PFSK-1 (cell line): ENCODE results near the gene TUT1.

Experiments used
- FOXP2 ChIP-seq: optimal IDR thresholded peaks from 2 replicates; pipeline ENCODE3; 2011; ENCODE audit warnings: borderline replicate concordance, control low read depth, inconsistent platforms; ENCODE audit not compliant: insufficient read depth; ENCODE audit errors: extremely low read length, extremely low read depth
- POLR2AphosphoS5 ChIP-seq: IDR thresholded peaks from 2 replicates; pipeline ENCODE4 v1.6.1; 2012; ENCODE audit warnings: low read depth, mild to moderate bottlenecking, control low read depth, low read length, moderate library complexity
- REST ChIP-seq, 2 experiments: IDR thresholded peaks; 2 replicates each; pipeline versions ENCODE4 v1.6.1 to v1.8.0; 2011 to 2012; ENCODE audit warnings: low read depth in 2 of 2, low read length in 2 of 2, control low read depth in 1 of 2, inconsistent platforms in 1 of 2, mild to moderate bottlenecking in 1 of 2, moderate library complexity in 1 of 2; ENCODE audit not compliant: insufficient read depth in 1 of 2
- SIN3A ChIP-seq: IDR thresholded peaks from 2 replicates; pipeline ENCODE4 v1.6.1; 2012; ENCODE audit warnings: mild to moderate bottlenecking, low read length, moderate library complexity, borderline replicate concordance; ENCODE audit not compliant: insufficient read depth
- TAF1 ChIP-seq: IDR thresholded peaks from 2 replicates; pipeline ENCODE4 v1.6.1; 2012; ENCODE audit warnings: low read length, control low read depth, borderline replicate concordance; ENCODE audit not compliant: insufficient read depth

Gene TUT1

DNA sequence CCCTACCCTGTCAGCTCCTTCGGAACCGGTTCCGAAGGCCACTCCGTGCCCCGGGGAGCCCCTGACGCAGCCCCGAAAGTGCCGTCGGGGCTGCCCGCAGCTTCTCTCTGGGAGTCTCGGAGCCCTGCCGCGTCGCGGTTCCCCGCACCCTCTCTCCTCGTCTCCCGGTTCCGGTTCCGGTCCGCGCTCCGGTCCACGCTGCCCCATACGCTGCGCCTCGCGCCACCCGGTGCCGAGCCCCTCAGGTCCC, 9.7 kb upstream of the TUT1 start:
- 0 out of 2 replicates have a peak, but pooled peaks have one; percentile 1 for TF ChIP-seq TAF1
- TF ChIP-seq FOXP2, result no peak
- no peak for TF ChIP-seq SIN3A
- TF ChIP-seq REST (IDR thresholded peaks at IDR 0.05; ENCODE audit: insufficient read depth in 1 of 2, low read depth in 2 of 2, low read length in 2 of 2), result no peak
- TF ChIP-seq POLR2AphosphoS5, result no peak

GRCh38 chr11:62600367-62601121, 9.2 kb upstream of the TUT1 start:
- no peak for TF ChIP-seq TAF1
- no peak for TF ChIP-seq FOXP2
- TF ChIP-seq POLR2AphosphoS5, result no peak
- no peak for TF ChIP-seq SIN3A

- TF ChIP-seq SIN3A, result no peak
- 0 out of 2 replicates have a peak, but pooled peaks have one; percentile 0 for TF ChIP-seq TAF1
- no peak for TF ChIP-seq REST (IDR thresholded peaks at IDR 0.05; ENCODE audit: insufficient read depth in 1 of 2, low read depth in 2 of 2, low read length in 2 of 2)
These were observed 8.6 kb upstream of the TUT1 start for GRCh38 chr11:62599901-62600300.

DNA sequence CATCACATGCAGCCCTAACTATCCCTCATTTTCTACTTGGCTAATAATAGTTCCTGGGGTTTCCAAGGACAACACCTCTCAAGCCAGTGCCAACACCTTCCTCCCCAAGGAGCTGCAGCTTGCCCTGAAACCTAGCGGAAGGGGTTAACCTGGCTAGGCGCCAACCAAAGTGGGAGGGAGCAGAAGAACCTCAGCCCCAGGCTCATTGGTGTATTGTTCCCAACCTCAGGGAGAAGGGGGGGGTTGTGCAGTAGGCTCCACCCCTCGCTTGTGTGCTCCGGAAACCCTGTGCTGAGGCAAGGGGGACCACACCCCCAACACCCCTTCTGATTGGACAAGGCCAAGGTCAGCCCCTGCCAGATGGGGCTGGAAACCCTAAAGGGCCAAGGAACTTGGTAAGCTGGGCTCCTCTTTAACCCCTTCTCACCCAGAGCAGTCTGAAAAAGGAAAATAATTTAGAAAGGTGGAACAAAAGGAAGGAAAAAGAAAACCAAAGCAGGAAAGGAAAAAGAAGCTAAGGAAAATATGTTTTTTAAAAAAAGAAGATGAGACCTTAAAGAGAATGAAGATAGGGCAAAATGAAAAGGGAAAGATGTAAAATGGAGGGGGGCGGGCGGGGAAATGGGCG, 7.9 kb upstream of the TUT1 start:
- TF ChIP-seq SIN3A (no peak), FOXP2 (peak; percentile 96)

- TF ChIP-seq POLR2AphosphoS5 (peak; percentile 25; the same call in 1 of the 2 replicates), TAF1 (no peak)
These were observed 3.8 kb upstream of the TUT1 start for GRCh38 chr11:62595124-62595523.

DNA sequence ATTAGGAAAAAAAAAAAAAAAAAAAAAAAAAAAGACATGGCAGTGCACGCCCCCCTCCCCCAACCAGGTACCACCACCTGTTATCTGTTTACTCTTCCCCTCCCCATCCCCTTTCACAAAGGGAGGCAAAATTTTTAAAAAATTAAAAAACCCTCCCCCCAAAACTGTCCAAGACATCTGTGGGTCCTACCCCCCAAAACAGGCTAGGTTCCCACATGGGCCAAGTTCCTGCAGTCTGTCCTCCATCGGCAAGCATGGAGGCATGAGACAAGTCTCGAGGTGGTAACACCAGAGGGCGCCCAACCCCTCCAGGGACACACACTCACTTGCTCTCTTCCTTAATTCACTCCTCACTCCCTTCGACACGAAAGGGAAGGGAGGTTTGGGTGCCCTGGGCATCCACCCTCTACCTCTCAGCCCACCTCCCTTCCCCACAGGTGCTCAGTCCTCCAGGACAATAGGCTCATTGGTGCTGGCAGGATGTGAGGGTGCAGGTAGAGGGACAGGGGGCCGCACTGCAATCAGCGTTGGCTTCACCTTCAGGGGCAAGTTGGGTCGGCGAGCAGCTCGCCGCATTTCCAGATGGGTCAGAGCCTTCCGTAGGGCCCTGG, 2.2 kb upstream of the TUT1 start:
- TF ChIP-seq REST (IDR thresholded peaks at IDR 0.05; ENCODE audit: insufficient read depth in 1 of 2, low read depth in 2 of 2, low read length in 2 of 2) (no peak), FOXP2 (no peak), POLR2AphosphoS5 (no peak), SIN3A (no peak), TAF1 (no peak)
